Measurements from ENCODE around the gene PIGZ. TPM values are rescaled to one million over a fixed set of nuclear protein-coding genes. Genes with fewer than 3 reads are reported as not detected.

The PIGZ gene
- total and polyA plus RNA-seq, 9 of the 15 experiments (the other 6 are each of a cell fraction or from before 2014, with no cell fraction given) = 0.15 to 1.8 (median 0.76) TPM

GRCh38 chr3:196968233-196969133, at the start of gene PIGZ (continued):
- TF ChIP-seq TBP (optimal IDR thresholded peaks at IDR 0.05; ENCODE audit: low read depth, low read length) (peak; percentile 8), CEBPG (CRISPR knock-in tag; IDR thresholded peaks at IDR 0.05) (no peak), CEBPG (tag; conservative IDR thresholded peaks at IDR 0.05 in 1 of 2, IDR thresholded peaks at IDR 0.05 in 1 of 2) (no peak), SAP30 (IDR thresholded peaks at IDR 0.05; ENCODE audit: borderline replicate concordance, insufficient read depth, low read depth, low read length, poor library complexity, severe bottlenecking) (peak; percentile 18), ARID1B (IDR thresholded peaks at IDR 0.05) (no peak), CHD7 (IDR thresholded peaks at IDR 0.05; ENCODE audit: low read depth, low read length) (no peak), KHSRP (IDR thresholded peaks at IDR 0.05) (no peak), E2F5 (CRISPR knock-in tag; IDR thresholded peaks at IDR 0.05) (no peak), TEAD1 (CRISPR knock-in tag; IDR thresholded peaks at IDR 0.05) (peak in 1 of 2 experiments; percentile 84; a peak in 2 of 4 replicates), ZNF764 (CRISPR knock-in tag; IDR thresholded peaks at IDR 0.05; ENCODE audit: low read depth) (no peak), UBTF (IDR thresholded peaks at IDR 0.05; ENCODE audit: borderline replicate concordance in 1 of 2, low read depth in 2 of 2, low read length in 2 of 2) (peak in 1 of 2 experiments; percentile 60; a peak in 1 of 4 replicates)
